KMS-11 (cell line): ENCODE results near the gene MFSD1.

Source experiments
- H2AFZ ChIP-seq: fragments of 200-600 bp; sonication (generic); 2 replicates; pipeline ENCODE4 v1.6.1; 2016; ENCODE audit warnings: antibody characterized with exemption, mixed run types, low read depth
- H3K27ac ChIP-seq: fragments of 200-600 bp; sonication (generic); 2 replicates; pipeline ENCODE4 v1.6.1; 2016; ENCODE audit warnings: mild to moderate bottlenecking, mixed run types
- H3K27me3 ChIP-seq: fragments of 200-600 bp; sonication (generic); 2 replicates; pipeline ENCODE4 v1.6.1; 2017; ENCODE audit warnings: mild to moderate bottlenecking, low read depth, mixed run types, moderate library complexity; ENCODE audit not compliant: insufficient read depth
- H3K36me3 ChIP-seq: fragments of 200-600 bp; sonication (generic); 2 replicates; pipeline ENCODE4 v1.6.1; 2017; ENCODE audit warnings: mild to moderate bottlenecking, mixed run types; ENCODE audit not compliant: insufficient read depth
- H3K4me1 ChIP-seq: fragments of 200-600 bp; sonication (generic); 2 replicates; pipeline ENCODE4 v1.6.1; 2016; ENCODE audit warnings: mild to moderate bottlenecking, low read depth, mixed run types; ENCODE audit not compliant: poor library complexity, severe bottlenecking
- H3K4me2 ChIP-seq: fragments of 200-600 bp; sonication (generic); 2 replicates; pipeline ENCODE4 v1.7.0; 2016; ENCODE audit warnings: mild to moderate bottlenecking, mixed run types
- H3K4me3 ChIP-seq: fragments of 200-600 bp; sonication (generic); IDR thresholded peaks from 2 replicates; pipeline ENCODE4 v1.6.1; 2017; ENCODE audit warnings: low read depth, low read length, mixed read lengths; ENCODE audit not compliant: insufficient read depth
- H3K79me2 ChIP-seq: fragments of 200-600 bp; sonication (generic); 2 replicates; pipeline ENCODE4 v1.6.1; 2016; ENCODE audit warnings: low read depth, mixed run types; ENCODE audit not compliant: insufficient read depth
- H3K9ac ChIP-seq: fragments of 200-600 bp; sonication (generic); 2 replicates; pipeline ENCODE4 v1.6.1; 2016; ENCODE audit warnings: mild to moderate bottlenecking, mixed run types
- H4K20me1 ChIP-seq: fragments of 200-600 bp; sonication (generic); 2 replicates; pipeline ENCODE4 v1.6.1; 2016; ENCODE audit warnings: mild to moderate bottlenecking, mixed run types; ENCODE audit not compliant: insufficient read depth
- TF ChIP-seq, protein P1 (sequence below): fragments of 200-600 bp; sonication (generic); conservative IDR thresholded peaks from 2 replicates; pipeline ENCODE4 v1.6.1; 2017; ENCODE audit warnings: low read depth, mild to moderate bottlenecking, antibody characterized with exemption, low read length, moderate library complexity, mixed read lengths

The MFSD1 gene

DNA sequence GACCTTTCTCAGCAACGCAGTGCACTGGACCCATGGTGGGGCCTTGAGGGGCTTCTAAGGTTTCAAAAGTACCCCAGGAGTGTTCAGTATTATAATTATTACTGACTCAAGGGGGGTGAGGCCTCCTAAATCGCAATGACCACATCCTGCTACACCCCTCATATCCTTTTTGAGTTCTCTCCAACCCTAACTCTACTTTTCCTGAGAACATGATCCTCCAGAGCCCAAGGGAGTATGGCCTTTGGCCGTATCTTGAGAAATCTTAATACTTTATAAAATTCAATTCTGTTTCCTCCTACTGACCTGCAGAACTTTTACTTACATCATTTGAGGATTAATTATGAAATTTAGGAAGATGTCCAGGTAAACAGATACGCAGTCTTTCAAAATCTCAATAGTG lies 39.2 kb upstream of the MFSD1 start:
- H3K4me2 ChIP-seq: no peak overlapping the region
- H3K27me3 ChIP-seq: no peaks in the 10 kb centered on the region
- H3K4me3 ChIP-seq: no peak overlapping the region
- no peaks in the 10 kb centered on the region for H4K20me1 ChIP-seq
- H3K4me1 ChIP-seq: no peaks in the 10 kb centered on the region
- H3K36me3 ChIP-seq: no peaks in the 10 kb centered on the region
- H3K27ac ChIP-seq: no peak overlapping the region
- H3K9ac ChIP-seq: no peak overlapping the region
- H2AFZ ChIP-seq: no peak overlapping the region
- H3K79me2 ChIP-seq: no peaks in the 10 kb centered on the region
- TF ChIP-seq, protein P1, sequence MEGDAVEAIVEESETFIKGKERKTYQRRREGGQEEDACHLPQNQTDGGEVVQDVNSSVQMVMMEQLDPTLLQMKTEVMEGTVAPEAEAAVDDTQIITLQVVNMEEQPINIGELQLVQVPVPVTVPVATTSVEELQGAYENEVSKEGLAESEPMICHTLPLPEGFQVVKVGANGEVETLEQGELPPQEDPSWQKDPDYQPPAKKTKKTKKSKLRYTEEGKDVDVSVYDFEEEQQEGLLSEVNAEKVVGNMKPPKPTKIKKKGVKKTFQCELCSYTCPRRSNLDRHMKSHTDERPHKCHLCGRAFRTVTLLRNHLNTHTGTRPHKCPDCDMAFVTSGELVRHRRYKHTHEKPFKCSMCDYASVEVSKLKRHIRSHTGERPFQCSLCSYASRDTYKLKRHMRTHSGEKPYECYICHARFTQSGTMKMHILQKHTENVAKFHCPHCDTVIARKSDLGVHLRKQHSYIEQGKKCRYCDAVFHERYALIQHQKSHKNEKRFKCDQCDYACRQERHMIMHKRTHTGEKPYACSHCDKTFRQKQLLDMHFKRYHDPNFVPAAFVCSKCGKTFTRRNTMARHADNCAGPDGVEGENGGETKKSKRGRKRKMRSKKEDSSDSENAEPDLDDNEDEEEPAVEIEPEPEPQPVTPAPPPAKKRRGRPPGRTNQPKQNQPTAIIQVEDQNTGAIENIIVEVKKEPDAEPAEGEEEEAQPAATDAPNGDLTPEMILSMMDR: no peak

DNA sequence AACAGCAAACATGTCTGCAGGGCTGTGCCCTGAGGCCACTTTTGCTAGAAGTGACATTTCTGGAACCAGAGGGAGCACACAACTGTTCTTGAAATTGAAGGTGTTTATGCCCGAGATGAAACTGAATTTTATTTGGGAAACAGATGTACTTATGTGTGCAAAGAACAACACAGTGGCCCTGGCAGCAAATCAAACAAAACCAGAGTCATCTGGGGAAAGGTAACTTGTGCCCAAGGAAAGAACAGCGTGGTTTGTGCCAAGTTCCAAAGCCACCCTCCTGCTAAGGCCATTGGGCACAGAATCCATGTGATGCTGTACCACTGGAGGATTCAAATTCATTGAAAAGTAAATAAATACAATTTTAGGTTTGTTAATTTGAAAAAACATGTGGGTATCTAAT lies 38.4 kb upstream of the MFSD1 start:
- H4K20me1 ChIP-seq: no peaks in the 10 kb centered on the region
- TF ChIP-seq, protein P1: no peak
- H3K9ac ChIP-seq: no peak overlapping the region
- no peak overlapping the region for H3K27ac ChIP-seq
- no peaks in the 10 kb centered on the region for H3K79me2 ChIP-seq
- no peak overlapping the region for H3K4me2 ChIP-seq
- H2AFZ ChIP-seq: no peak overlapping the region
- H3K4me1 ChIP-seq: no peaks in the 10 kb centered on the region
- H3K36me3 ChIP-seq: no peaks in the 10 kb centered on the region
- H3K27me3 ChIP-seq: no peaks in the 10 kb centered on the region
- no peak overlapping the region for H3K4me3 ChIP-seq

DNA sequence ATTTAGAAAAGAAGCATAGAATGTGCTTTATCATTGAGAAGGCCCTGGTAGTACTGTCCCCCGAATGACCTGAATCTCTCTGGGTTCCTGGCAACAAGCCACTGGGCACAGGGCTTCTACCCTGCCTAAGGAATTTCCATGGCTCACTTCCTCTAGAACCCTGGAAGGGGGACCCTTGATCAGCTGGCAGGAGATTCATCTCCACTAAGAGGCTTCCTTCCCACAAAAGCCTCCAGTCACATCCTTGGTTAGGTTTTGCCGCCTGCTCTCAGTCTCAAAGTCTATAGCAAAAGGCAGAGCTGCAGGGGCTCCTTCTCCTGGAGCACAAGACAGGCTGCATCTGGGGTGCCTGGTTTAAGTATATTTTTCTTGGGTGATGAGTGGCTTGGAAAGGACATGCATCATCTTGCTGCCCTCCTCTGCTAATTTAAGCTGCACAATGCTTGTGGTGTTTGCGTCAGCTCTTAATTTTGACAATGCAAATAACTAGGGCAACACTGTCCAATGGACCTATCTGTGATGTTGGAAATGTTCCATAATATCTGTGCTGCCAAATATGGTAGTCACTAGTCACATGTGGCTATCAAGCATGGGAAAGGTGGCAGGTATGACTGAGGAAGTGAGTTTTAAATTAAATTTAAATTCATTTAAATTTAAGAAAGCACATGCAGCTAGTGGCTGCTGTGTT lies 36.2 kb upstream of the MFSD1 start:
- H3K27me3 ChIP-seq: no peaks in the 10 kb centered on the region
- H4K20me1 ChIP-seq: no peaks in the 10 kb centered on the region
- no peaks in the 10 kb centered on the region for H3K36me3 ChIP-seq
- H2AFZ ChIP-seq: no peak overlapping the region
- TF ChIP-seq, protein P1: no peak
- H3K4me3 ChIP-seq: no peak overlapping the region
- H3K9ac ChIP-seq: no peak overlapping the region
- no peak overlapping the region for H3K4me2 ChIP-seq
- no peaks in the 10 kb centered on the region for H3K79me2 ChIP-seq
- no peak overlapping the region for H3K27ac ChIP-seq
- no peaks in the 10 kb centered on the region for H3K4me1 ChIP-seq

DNA sequence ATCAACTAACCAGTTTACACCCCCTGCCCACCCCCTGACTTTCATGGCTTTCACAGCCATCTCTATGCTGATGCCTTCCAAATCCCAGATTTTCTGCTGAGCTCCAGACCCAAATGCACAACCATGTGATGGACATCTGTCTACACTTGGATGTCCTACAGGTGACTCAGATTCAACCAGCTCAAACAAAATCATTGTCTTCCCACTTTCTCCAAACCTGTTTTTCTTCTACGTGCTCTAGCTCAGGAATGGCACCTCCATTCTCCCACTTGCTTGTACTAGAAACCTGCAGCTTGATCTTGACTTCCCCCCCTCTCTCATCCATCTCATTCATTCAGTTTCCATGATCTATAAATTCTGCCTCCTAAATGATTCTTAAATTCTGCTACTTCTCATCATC lies 35.5 kb upstream of the MFSD1 start:
- no peaks in the 10 kb centered on the region for H3K4me1 ChIP-seq
- no peaks in the 10 kb centered on the region for H3K27me3 ChIP-seq
- H3K36me3 ChIP-seq: no peaks in the 10 kb centered on the region
- H3K4me3 ChIP-seq: no peak overlapping the region
- TF ChIP-seq, protein P1: no peak
- H3K4me2 ChIP-seq: no peak overlapping the region
- no peak overlapping the region for H3K9ac ChIP-seq
- H2AFZ ChIP-seq: no peak overlapping the region
- H3K27ac ChIP-seq: no peak overlapping the region
- H4K20me1 ChIP-seq: no peaks in the 10 kb centered on the region
- H3K79me2 ChIP-seq: no peaks in the 10 kb centered on the region
